PC-3 (cell line): ENCODE measurements around the gene NDUFAF5.

ENCODE experiments used
- CTCF ChIP-seq: fragments of 300-600 bp; sonication (generic); conservative IDR thresholded peaks from 2 replicates; pipeline ENCODE4 v1.5.1; 2017; ENCODE audit warnings: antibody characterized with exemption, low read depth, mild to moderate bottlenecking, low read length
- EZH2 ChIP-seq: fragments of 300-600 bp; sonication (generic); IDR thresholded peaks from one replicate; pipeline ENCODE4 v1.6.1; 2017; ENCODE audit warnings: antibody characterized with exemption, mild to moderate bottlenecking, low read length; ENCODE audit not compliant: unreplicated experiment
- EZH2phosphoT487 ChIP-seq: fragments of 300-600 bp; sonication (generic); IDR thresholded peaks from 2 replicates; pipeline ENCODE4 v1.6.1; 2018; ENCODE audit warnings: mild to moderate bottlenecking, antibody characterized with exemption, low read length, borderline replicate concordance

DNA sequence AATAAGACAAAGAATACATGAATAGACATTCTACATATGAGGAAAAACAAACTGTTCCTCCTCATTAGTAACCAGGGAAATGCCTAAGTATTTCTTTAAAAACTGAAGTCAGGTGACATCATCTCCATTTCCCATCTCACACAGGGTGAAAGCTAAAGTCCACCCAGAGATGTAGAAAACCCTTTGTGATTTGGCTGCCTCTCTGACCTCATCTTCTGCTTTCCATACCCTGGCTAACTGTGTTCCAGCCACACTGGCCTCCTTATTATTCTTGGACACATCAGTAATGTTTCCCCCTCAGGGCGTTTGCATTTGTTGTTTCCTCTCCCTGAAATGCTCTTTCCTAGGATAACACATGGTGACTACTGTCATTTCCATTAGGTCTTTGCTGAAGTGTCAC, 40.5 kb upstream of the NDUFAF5 start:
- TF ChIP-seq EZH2phosphoT487, result no peak
- TF ChIP-seq CTCF, result no peak
- TF ChIP-seq EZH2, result no peak
